ENCODE data around the gene TUNAR.
"Not testable (repeated sequence)": the region's sequence is repeated elsewhere in the genome, so short reads cannot be mapped to it uniquely, and the experiment has no call there.

Gene TUNAR

GRCh38 chr14:95918466-95918865 lies 41.8 kb downstream of the TUNAR start:
- DNase-seq (ENCODE audit: low spot score), result no peak

GRCh38 chr14:95920769-95921438 lies 44.3 kb downstream of the TUNAR start:
- DNase-seq (ENCODE audit: low spot score), result no peak

DNA sequence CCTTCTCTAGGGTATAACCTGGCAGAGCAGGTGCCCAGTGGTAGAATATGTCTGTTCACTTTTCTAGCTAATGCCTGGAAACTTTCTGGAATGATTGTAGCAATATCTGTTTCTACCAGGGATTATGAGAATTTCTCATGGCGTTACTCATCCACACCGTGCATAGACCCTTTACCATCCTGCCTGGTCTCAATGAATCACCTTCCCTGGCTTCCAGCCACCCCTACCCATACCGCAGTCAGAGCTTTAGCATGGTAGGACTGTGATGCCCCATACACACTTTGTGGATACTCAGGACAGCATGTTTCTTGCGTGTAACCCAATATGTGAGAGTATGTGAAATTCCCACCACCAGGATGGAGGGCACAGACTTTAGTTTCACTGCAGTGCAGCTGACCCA lies 45.4 kb downstream of the TUNAR start:
- no peak for DNase-seq (ENCODE audit: low spot score)

- DNase-seq (ENCODE audit: low spot score), result no peak
These were observed 52.1 kb downstream of the TUNAR start for GRCh38 chr14:95928751-95929150.

DNA sequence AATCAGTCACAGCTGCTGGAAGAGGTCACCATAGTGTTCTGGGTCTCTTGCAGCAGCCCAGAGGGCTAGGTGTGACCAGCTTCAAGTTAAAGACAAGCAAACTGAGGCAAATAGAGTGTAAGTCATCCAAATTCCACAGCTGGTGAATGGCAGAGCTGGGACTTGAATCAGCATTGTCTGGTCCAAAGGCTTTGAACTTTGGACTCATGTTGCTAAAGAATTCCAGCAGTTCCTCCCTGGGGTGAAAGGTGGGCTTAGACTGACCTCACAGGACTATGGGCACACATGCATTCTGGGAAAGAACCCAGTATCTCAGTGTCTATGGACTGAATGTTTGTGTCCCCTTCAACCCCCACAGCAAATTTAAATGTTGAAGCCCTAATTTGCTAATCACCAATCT lies 54.8 kb downstream of the TUNAR start:
- DNase-seq (ENCODE audit: low spot score), result no peak

GRCh38 chr14:95935228-95935822 lies 58.7 kb downstream of the TUNAR start:
- DNase-seq (ENCODE audit: low spot score), result peak; percentile 15

GRCh38 chr14:95936041-95936440 lies 59.4 kb downstream of the TUNAR start:
- no peak for DNase-seq (ENCODE audit: low spot score)

- DNase-seq (ENCODE audit: low spot score), result no peak
These were observed 62.7 kb downstream of the TUNAR start for GRCh38 chr14:95939335-95939734.

- no peak for DNase-seq (ENCODE audit: low spot score)
These were observed 65.3 kb downstream of the TUNAR start for GRCh38 chr14:95941897-95942296.

GRCh38 chr14:95943699-95944098 lies 67.1 kb downstream of the TUNAR start:
- DNase-seq (ENCODE audit: low spot score), result no peak

- DNase-seq (ENCODE audit: low spot score), result no peak
These were observed 67.8 kb downstream of the TUNAR start for GRCh38 chr14:95944462-95944861.

- no peak for DNase-seq (ENCODE audit: low spot score)
These were observed 70.2 kb downstream of the TUNAR start for GRCh38 chr14:95946867-95947266.

GRCh38 chr14:95948558-95948981 lies 71.9 kb downstream of the TUNAR start:
- no peak for DNase-seq (ENCODE audit: low spot score)

DNA sequence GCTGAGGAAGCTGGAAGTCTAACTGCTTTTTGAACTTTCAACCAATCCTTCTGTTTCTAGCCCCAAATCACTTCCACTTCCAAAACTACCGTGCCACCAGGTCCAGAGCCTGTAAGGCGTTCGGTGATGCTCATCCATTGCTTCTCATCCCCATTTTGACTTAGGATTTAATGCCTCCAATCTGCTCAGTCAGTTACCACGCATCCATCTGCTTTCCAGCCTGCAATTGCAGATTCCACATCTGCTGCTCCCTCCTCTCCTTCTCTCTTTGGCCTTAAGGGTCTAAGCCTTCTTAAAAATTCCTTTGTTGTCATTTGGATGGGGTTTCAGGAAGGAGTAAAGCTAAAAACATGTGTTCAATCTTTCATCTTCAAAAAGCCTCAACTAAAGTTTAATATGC lies 74.7 kb downstream of the TUNAR start:
- no peak for DNase-seq (ENCODE audit: low spot score)

- no peak for DNase-seq (ENCODE audit: low spot score)
These were observed 76.6 kb downstream of the TUNAR start for GRCh38 chr14:95953111-95953724.

DNA sequence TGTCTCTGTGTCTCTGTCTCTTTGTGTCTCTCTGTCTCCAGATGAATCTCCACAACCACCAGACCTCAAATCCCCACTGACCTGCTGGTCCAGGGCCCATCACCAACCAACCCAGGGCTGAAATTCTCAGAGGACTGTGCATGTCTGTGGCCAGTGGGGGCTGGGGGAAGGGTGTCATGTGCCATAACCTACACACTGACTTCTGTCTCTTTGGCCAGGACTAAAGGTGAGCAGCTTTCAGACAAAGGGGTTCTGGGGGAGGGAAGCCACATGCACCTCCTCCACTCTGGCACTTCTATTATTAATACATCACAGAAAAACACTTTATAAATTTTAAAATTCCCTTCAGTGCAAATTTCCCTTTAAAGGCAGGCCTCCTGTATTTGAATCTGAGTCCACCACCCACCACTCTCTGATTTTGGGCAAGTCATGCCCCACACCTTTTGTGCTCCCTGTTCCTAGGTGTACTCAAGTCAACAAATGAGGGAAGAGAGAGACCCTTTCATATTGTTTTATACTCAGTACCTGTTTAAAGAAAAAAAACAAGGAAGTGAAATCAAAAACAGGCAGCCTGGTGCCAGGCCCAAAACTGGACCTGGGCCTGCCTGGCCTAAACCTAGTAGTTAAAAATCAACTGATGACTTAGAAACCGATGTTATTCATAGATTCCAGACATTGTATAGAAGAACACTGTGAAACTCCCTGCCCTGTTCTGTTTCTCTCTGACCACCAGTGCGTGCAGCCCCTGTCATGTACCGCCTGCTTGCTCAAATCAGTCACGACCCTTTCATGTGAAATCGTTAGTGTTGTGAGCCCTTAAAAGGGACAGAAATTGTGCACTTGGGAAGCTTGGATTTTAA lies 80.2 kb downstream of the TUNAR start:
- DNase-seq (ENCODE audit: low spot score), result no peak

- DNase-seq (ENCODE audit: low spot score), result no peak
These were observed 81.5 kb downstream of the TUNAR start for GRCh38 chr14:95958105-95958504.

DNA sequence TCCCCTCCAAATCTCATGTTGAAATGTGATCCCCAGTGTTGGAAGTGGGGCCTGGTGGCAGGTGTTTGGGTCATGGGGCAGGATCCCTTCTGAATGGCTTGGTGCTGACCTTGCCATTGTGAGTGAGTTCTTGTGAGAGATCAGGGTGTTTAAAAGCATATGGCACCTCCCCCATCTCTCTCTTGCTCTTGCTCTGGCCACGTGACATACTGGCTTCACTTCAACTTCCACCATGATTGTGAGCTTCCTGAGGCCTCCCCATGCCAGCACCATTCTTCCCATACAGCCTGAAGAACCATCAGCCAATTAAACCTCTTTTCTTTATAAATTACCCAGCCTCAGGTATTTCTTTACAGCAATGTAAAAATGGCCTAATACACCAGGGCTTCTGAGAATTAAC lies 82.7 kb downstream of the TUNAR start:
- DNase-seq (ENCODE audit: low spot score), result no peak

DNA sequence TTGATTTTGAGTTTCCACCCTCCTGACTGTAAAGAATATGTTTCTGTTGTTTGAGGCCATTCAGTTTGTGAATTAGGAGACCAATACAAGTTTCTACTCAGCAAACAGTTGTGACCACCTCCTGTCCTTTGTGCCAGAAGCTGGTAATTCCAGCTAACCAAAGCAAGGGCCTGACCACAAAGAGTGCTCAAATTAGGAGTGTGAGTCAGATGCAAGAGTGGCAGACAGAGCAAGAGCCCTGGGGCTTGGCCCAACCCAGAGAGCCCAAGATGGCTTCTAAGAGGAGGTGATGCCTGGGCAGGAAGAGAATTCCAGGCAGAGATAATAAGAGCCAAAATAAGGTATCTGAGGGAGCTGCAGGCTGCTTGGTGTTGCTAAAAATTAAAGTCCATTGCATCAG lies 84.8 kb downstream of the TUNAR start:
- no peak for DNase-seq (ENCODE audit: low spot score)

DNA sequence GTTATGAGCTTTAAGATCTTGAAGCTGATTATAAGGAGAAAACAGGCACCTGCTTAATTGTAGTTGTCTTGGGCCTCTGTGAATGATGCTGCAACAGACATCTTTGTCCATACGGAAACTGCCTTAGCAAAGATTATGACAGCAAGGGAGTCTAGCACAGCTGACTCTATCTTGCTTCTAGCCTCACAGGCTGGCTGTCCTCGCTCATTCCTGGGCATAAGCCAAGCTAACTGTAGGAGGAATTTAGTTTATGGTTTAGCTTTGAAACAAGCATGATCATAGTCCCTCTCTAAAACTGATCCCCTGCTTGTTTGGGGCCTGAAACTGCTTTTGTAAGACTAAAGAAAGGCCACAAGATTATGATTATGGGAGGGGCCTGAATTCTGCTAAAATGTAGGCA lies 88.3 kb downstream of the TUNAR start:
- no peak for DNase-seq (ENCODE audit: low spot score)

- not testable (repeated sequence) for DNase-seq (ENCODE audit: low spot score)
These were observed 91.4 kb downstream of the TUNAR start for GRCh38 chr14:95968048-95968447.

All from AG08396 (cell line).